Activated T-helper 1 cell treated with anti-CD3 and anti-CD28 coated beads, Interleukin-12 subunit alpha, Interleukin-12 subunit beta, Interleukin-2, Interleukin-4 antibody, amounts not matched to agents 30 ng/mL and 10 ng/mL and 1 ng/mL, durations not matched to agents 14 hours and 24 hours and 36 hours (primary cell): ENCODE results near the gene GPC3. TPM values are rescaled to one million over a fixed set of nuclear protein-coding genes. Genes with fewer than 3 reads are reported as not detected.

Experiments used
- DNase-seq: peaks from one replicate; pipeline ENCODE4 v3.0.0; 2021; ENCODE audit warnings: low spot score
- H3K27ac Mint-ChIP-seq: one replicate; pipeline ENCODE4 v1.8.0; 2021; ENCODE audit warnings: mild to moderate bottlenecking, mixed read lengths
- H3K27me3 Mint-ChIP-seq: one replicate; pipeline ENCODE4 v1.8.0; 2022; ENCODE audit warnings: mild to moderate bottlenecking, moderate library complexity, mixed read lengths; ENCODE audit not compliant: insufficient read depth
- H3K36me3 Mint-ChIP-seq: one replicate; pipeline ENCODE4 v1.8.0; 2021; ENCODE audit warnings: low read depth, mixed read lengths
- H3K4me1 Mint-ChIP-seq: one replicate; pipeline ENCODE4 v1.8.0; 2021; ENCODE audit warnings: low read depth, mixed read lengths
- H3K4me3 Mint-ChIP-seq: one replicate; pipeline ENCODE4 v1.8.0; 2021; ENCODE audit warnings: mild to moderate bottlenecking, moderate library complexity, mixed read lengths
- H3K9me3 Mint-ChIP-seq: one replicate; pipeline ENCODE4 v1.8.0; 2021; ENCODE audit warnings: mixed read lengths
- intact Hi-C: fragments of 100-400 bp; cut with micrococcal nuclease; formaldehyde crosslinking; loops from one replicate; pipeline ENCODE4 v1.15.1; 2024
- total RNA-seq: library from RNA; stranded (reverse); gene quantifications from 2 replicates; pipeline ENCODE4 v1.2.3, GENCODE V29; 2022

Gene GPC3
- total RNA-seq, 1 donor from 2014 or later: 0.39 TPM

DNA sequence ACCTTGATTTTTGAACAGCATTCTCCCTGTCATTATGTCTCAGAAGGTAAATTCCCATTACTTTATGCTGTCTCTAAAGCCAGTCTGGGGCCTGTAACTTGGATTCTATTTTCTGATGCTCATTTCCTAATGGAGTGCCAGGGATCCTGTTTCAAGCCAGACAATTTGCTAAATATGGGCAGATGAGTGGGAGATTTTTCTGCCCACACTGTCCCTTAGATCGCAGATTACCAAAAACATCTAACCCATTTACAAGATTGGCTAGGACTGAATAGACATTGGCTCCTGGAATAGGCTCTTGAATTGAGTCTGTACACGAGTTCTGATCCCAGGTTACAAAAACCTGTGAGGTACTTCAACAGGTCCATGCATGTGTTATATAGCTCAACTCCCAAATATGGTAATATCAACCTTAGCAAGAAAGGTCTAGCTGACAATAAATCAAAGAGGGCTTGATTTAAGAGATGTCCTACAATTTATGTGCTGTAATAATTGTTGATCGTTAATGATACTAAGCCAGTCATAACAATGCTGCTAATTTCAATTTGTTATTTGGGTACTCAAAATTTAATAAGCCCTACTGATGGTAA, 5.7 kb downstream of the GPC3 start:
- Mint-ChIP-seq H3K27ac (no peak overlapping the region), H3K4me3 (no peak overlapping the region), H3K9me3 (no peaks in the 10 kb centered on the region), H3K36me3 (no peaks in the 10 kb centered on the region), H3K27me3 (peaks cover 20% of the 10 kb centered on the region), H3K4me1 (no peaks in the 10 kb centered on the region)
- no peak for DNase-seq
- intact Hi-C loops: loop anchor here (10.0 kb wide), 1 partner anchor 195 kb away; no protein-coding TSS in a partner anchor

DNA sequence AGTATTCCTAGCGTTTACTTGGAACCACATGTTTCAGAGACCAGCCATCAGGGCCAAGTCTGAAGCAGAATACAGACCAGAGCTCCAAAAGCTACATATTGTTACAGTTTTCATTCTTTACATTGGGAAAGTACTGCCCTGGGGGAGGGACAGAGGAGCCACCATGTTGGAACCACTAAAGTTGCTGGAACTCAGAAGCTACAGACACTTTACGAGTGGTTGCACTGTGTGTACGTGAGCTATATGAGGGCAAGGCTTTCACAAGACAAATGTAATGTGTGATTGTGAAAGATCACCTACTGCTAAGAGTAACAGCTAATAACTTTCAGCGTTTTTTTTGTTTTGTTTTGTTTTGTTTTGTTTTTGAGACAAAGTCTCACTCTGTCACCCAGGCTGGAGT, 11.7 kb downstream of the GPC3 start:
- intact Hi-C loops: no loop called here
- no peak overlapping the region for H3K27ac Mint-ChIP-seq
- DNase-seq: no peak
- H3K9me3 Mint-ChIP-seq: no peaks in the 10 kb centered on the region
- H3K27me3 Mint-ChIP-seq: peaks cover 3% of the 10 kb centered on the region
- H3K4me3 Mint-ChIP-seq: no peak overlapping the region
- H3K36me3 Mint-ChIP-seq: no peaks in the 10 kb centered on the region
- H3K4me1 Mint-ChIP-seq: no peaks in the 10 kb centered on the region

DNA sequence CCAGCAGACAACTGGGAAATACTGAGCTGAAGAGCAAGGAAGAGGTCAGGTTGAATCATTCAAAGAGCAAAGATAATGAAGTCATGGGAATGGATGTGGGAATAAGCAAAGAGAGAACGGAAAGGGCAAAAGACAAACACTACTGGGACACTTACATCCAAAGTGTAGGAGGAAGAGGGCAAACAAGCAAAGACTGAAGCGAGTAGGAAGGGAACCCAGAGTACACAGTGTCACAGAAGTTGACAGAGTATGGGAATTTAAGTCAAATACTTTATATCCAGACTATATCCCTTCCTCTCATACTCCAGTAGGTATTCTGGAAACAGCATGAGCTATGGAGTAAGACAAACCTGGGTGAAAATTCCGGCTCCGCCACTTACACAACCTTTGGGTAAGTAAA, 12.5 kb downstream of the GPC3 start:
- no peak overlapping the region for H3K4me3 Mint-ChIP-seq
- H3K27me3 Mint-ChIP-seq: peaks cover 3% of the 10 kb centered on the region
- intact Hi-C loops: no loop called here
- no peaks in the 10 kb centered on the region for H3K36me3 Mint-ChIP-seq
- no peaks in the 10 kb centered on the region for H3K9me3 Mint-ChIP-seq
- DNase-seq: no peak
- H3K4me1 Mint-ChIP-seq: no peaks in the 10 kb centered on the region
- H3K27ac Mint-ChIP-seq: no peak overlapping the region

DNA sequence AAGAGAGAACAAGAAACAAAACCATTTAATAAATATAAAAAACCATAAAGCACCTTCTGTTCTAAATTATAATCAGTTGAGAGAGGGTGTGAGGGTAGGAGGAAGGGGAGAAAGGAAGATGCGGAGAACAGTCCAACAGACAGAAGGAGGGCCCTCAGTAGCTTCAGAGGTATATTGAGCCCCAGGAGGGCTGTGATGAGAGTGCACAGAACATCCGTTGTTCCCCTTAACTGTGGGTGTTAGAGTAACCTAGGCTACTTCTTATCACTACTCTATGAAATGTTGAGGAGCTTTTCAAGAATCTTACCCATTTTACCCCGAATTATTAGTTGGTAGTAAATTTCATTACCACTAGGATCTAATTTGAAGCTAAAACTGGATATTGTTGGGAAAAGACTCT, 13.8 kb downstream of the GPC3 start:
- DNase-seq: no peak
- no peaks in the 10 kb centered on the region for H3K4me1 Mint-ChIP-seq
- H3K4me3 Mint-ChIP-seq: no peak overlapping the region
- no peak overlapping the region for H3K27ac Mint-ChIP-seq
- H3K36me3 Mint-ChIP-seq: no peaks in the 10 kb centered on the region
- no peaks in the 10 kb centered on the region for H3K9me3 Mint-ChIP-seq
- H3K27me3 Mint-ChIP-seq: peaks cover 3% of the 10 kb centered on the region
- intact Hi-C loops: no loop called here

DNA sequence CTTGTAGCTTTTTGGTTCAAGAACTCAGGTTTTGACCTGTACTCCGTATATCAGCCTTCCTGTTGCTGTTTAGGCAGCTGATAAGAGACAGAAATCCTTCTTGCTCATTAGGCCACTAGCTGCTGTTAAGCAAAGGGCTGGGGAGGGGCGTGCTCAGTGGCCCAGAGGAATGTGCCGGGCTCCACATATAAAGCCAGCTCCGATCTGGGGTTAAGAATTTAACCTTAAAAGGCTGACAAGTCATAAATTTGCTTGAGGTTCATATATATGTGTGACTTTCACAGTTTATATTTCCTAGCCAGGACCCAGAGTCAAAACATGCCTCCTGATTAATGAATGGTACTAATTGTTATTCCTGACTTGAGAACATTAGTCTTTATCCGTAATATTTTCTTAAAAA, 15.3 kb downstream of the GPC3 start:
- DNase-seq: no peak
- H3K4me3 Mint-ChIP-seq: no peak overlapping the region

DNA sequence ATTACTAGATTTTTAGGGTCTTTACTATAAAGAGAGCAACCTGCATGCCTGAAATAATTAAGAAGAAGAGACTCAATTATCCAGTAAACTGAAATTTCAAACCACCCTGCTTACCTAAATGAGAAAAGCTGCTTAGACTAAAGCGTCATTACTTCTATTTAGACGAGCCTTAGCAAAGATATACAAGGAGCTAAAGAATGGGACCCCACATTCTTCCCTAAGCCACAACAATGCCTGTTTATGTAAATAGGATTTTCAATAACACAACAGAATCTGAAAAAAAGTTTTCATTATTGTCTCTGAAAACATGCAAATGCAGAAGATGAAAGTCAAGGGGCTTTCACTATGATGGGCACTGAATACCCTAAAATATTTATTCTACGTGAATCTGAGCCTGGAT, 16.2 kb downstream of the GPC3 start:
- Mint-ChIP-seq H3K4me1 (peaks cover 7% of the 10 kb centered on the region), H3K9me3 (no peaks in the 10 kb centered on the region), H3K27ac (no peak overlapping the region), H3K27me3 (peaks cover 3% of the 10 kb centered on the region), H3K36me3 (no peaks in the 10 kb centered on the region), H3K4me3 (no peak overlapping the region)
- intact Hi-C loops: no loop called here
- no peak for DNase-seq

More for the DNA sequence above, 15.3 kb downstream of the GPC3 start:
- intact Hi-C loops: no loop called here
- no peak overlapping the region for H3K27ac Mint-ChIP-seq
- peaks cover 3% of the 10 kb centered on the region for H3K27me3 Mint-ChIP-seq
- H3K36me3 Mint-ChIP-seq: no peaks in the 10 kb centered on the region
- no peaks in the 10 kb centered on the region for H3K9me3 Mint-ChIP-seq
- H3K4me1 Mint-ChIP-seq: peaks cover 2% of the 10 kb centered on the region

DNA sequence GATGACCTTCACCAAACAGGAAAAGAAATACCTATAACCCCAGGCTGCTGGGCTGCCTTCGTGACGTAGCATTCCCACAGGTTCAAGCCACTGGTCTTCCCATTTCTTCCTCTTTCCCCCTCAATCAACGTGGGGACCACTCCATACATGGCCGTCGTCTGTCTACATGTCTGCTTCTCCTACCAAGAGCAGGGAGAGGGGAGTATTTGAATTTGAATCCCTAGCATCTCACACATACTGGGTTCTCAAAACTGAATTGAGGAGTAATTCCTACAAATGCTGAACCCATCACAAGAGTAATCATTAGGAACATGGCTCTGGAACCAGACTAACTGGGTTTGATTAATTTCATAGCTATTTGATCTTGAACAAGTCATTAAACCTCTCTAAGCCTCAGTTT, 17.3 kb downstream of the GPC3 start:
- Mint-ChIP-seq H3K4me3 (no peak overlapping the region), H3K36me3 (no peaks in the 10 kb centered on the region), H3K4me1 (peaks cover 7% of the 10 kb centered on the region)

DNA sequence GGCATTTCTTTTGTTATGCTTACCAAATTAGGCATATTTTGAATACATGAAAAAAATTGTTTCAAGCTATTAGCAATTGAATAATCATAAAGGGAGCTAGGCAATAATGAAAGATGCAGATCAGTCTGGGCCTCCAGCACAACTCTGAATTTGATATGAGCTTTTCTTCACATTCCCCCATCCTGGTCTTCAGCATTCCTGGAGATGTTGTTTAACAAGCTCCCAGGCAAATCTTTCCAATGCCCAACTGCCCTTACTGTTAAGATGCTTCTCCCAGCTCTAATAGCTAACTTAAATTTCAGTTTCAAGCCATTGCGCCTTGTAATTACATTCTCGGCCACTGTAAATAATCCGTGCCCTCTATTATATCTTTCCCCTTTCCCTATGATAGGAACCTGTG, 19.2 kb downstream of the GPC3 start:
- H3K27ac Mint-ChIP-seq: no peak overlapping the region
- H3K4me1 Mint-ChIP-seq: peaks cover 7% of the 10 kb centered on the region
- intact Hi-C loops: no loop called here
- DNase-seq: no peak
- no peaks in the 10 kb centered on the region for H3K36me3 Mint-ChIP-seq
- no peaks in the 10 kb centered on the region for H3K9me3 Mint-ChIP-seq
- peaks cover 3% of the 10 kb centered on the region for H3K27me3 Mint-ChIP-seq
- no peak overlapping the region for H3K4me3 Mint-ChIP-seq

More for the DNA sequence above, 17.3 kb downstream of the GPC3 start:
- no peak overlapping the region for H3K27ac Mint-ChIP-seq
- no peaks in the 10 kb centered on the region for H3K9me3 Mint-ChIP-seq
- intact Hi-C loops: no loop called here
- H3K27me3 Mint-ChIP-seq: peaks cover 3% of the 10 kb centered on the region
- DNase-seq: no peak

DNA sequence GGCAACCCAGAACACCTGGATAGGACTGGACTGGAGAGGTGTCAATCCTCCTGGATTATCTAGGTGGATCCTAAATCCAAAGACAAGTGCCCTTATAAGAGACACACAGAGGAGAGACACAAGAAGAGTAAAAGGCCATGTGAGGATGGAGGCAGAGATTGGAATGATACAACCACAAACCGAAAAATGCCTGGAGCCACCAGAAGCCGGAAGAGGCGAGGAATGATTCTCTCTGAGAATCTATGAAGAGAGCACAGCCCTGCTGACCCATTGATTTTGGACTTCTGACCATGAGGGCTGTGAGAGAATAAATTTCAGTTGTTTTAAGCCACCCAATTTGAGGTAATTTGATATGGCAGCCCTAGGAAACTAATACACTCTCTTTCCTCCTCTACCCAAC, 20.1 kb downstream of the GPC3 start:
- Mint-ChIP-seq H3K4me1 (peaks cover 7% of the 10 kb centered on the region), H3K27ac (no peak overlapping the region), H3K9me3 (no peaks in the 10 kb centered on the region), H3K36me3 (no peaks in the 10 kb centered on the region), H3K4me3 (no peak overlapping the region), H3K27me3 (no peaks in the 10 kb centered on the region)
- no peak for DNase-seq
- intact Hi-C loops: no loop called here

DNA sequence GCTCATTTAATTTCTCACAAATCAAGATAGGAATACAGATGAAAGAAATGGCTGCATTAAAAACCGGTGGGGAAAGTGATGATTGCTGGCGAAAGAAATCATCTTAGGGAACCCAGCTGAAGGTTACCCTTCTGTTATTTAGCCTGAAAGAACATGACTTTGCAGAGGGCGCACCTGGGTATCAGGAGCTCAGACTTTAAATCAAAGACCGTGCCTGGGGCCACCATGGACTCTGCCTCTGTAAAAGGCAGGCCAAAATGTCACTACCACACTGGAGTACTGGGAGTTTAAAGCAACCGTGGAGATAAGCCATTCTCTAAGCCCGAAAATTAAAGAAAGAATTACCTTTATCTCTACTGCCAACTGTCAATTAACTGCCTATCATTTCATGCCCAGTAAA, 24.3 kb downstream of the GPC3 start:
- Mint-ChIP-seq H3K36me3 (no peaks in the 10 kb centered on the region), H3K4me3 (no peak overlapping the region), H3K27me3 (no peaks in the 10 kb centered on the region), H3K9me3 (no peaks in the 10 kb centered on the region), H3K27ac (no peak overlapping the region), H3K4me1 (peaks cover 7% of the 10 kb centered on the region)
- DNase-seq: no peak
- intact Hi-C loops: no loop called here

DNA sequence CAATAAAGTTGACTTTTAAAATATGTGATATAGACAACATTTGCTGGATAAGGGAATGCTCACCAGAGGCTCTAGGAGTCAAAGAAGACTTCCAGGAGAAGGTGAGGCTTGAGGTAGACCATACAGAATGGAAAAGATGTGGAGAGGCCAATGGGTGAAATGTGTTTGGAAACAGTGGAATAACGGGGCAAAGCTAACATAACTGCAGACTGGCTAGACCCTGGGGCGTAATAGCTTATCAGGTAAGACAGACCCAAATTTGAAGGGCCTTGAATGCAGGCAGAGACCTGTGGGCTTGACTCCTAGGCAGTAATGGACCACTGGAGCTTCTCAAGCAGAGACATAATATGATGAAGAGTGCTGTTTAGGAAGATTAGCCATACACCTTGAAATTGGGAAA, 25.4 kb downstream of the GPC3 start:
- no peak overlapping the region for H3K4me3 Mint-ChIP-seq
- no peak for DNase-seq
- no peaks in the 10 kb centered on the region for H3K9me3 Mint-ChIP-seq
- peaks cover 4% of the 10 kb centered on the region for H3K27me3 Mint-ChIP-seq
- H3K27ac Mint-ChIP-seq: no peak overlapping the region
- H3K4me1 Mint-ChIP-seq: peaks cover 4% of the 10 kb centered on the region
- H3K36me3 Mint-ChIP-seq: no peaks in the 10 kb centered on the region
- intact Hi-C loops: no loop called here

DNA sequence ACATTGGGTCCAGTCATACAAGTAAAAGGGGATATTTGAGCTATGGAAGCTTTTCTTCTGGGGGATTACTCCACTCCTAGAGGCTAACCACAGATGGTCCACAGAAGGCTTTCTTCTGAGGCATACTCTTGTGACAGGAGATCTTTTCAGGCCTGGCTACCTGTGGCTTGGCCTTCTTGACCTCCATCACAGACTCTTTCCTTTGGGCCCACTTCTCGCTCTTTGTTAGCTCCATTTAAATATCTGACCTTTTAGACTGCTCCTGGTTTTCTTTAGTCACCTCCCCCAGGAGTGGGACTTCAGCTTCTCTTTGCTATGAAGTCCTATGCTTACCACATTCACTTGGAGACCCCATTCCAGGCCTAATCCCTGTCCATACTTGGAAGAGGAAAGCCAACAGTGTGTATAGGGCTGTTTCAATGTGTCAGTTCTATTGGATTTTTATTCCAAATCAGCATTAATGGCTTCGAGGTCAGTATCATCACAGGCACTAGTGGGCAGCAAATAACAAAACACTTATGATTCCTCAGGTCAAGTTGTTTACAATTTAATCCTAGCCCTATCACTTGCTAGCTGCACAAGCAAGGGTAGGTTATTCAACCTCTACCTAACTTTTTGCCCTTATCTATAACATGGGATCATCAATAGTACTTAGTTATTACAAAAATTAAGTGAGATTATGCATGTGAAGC, 26.3 kb downstream of the GPC3 start:
- intact Hi-C loops: no loop called here
- DNase-seq: no peak

DNA sequence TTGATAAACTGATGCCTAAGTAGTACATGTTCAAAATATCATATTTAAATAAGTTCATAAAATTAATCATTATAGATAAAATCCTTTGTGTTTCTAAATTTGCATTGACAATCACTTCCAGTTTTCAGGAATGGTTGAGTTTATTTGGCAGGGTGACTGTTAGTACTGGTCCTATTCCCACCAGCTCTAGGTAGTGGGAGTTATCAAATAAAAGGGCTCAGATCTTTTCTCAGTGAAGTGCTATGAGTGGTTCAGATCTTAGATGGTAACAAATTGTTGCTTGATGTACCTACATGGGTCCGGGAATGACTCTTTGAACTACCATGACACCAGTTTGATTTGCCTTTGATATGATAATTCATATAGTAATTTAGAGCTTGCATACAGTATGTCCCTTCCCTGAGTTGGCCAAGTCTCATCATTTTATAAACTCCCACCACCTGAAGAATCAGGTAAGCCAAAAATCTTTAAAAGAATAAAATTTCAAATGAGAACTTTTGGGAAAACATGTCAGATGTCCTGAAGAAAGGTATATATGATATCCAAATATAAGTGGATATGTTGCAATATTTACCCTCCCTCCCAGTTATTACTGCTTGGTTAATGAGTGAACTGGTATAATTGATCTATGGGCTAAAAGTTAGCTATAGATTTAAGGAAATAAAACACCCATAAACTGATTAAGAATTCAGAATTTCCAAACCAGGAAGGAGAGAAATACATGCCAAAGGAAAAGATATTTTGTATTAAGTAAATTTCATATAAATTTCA, 28.6 kb downstream of the GPC3 start:
- Mint-ChIP-seq H3K36me3 (no peaks in the 10 kb centered on the region), H3K4me3 (no peak overlapping the region), H3K9me3 (peaks cover 5% of the 10 kb centered on the region), H3K4me1 (no peaks in the 10 kb centered on the region), H3K27me3 (peaks cover 8% of the 10 kb centered on the region), H3K27ac (no peak overlapping the region)
- no peak for DNase-seq
- intact Hi-C loops: no loop called here

More for the DNA sequence above, 26.3 kb downstream of the GPC3 start:
- Mint-ChIP-seq H3K4me1 (no peaks in the 10 kb centered on the region), H3K27ac (no peak overlapping the region), H3K27me3 (peaks cover 4% of the 10 kb centered on the region), H3K4me3 (no peak overlapping the region), H3K36me3 (no peaks in the 10 kb centered on the region), H3K9me3 (no peaks in the 10 kb centered on the region)
